OCI-LY3 (cell line): ENCODE data around the gene HCFC1.

Source experiments
- EZH2phosphoT487 ChIP-seq: fragments of 200-600 bp; shearing (Covaris generic); IDR thresholded peaks from 2 replicates; pipeline ENCODE4 v1.6.1; 2018; ENCODE audit warnings: antibody characterized with exemption, mixed run types, low read depth
- TF ChIP-seq, protein P1 (sequence below): fragments of 200-600, 300-600 bp; sonication (generic); IDR thresholded peaks from 2 replicates; pipeline ENCODE4 v1.5.1; 2014; ENCODE audit warnings: antibody characterized with exemption, low read length, low read depth

DNA sequence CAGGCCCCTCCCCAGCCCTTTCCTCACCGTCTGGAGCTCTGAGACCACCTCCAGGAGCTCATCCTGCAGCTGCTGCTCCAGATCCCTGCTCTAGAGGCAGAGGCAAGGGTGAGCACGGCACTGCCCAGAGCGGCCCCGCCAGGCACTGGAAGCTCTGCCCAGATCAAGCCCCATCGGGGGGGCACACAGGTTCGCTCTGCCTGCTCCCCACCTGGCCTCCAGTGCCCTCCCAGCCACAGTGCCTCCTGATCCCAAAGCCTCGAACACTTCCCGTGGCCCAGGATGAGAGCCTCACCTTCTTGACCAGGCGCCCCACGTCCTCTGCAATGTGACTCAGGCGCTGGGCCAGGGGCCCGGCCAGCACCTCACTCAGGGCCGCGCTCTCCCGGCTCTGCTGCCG, 50.5 kb downstream of the HCFC1 start:
- TF ChIP-seq, protein P1, sequence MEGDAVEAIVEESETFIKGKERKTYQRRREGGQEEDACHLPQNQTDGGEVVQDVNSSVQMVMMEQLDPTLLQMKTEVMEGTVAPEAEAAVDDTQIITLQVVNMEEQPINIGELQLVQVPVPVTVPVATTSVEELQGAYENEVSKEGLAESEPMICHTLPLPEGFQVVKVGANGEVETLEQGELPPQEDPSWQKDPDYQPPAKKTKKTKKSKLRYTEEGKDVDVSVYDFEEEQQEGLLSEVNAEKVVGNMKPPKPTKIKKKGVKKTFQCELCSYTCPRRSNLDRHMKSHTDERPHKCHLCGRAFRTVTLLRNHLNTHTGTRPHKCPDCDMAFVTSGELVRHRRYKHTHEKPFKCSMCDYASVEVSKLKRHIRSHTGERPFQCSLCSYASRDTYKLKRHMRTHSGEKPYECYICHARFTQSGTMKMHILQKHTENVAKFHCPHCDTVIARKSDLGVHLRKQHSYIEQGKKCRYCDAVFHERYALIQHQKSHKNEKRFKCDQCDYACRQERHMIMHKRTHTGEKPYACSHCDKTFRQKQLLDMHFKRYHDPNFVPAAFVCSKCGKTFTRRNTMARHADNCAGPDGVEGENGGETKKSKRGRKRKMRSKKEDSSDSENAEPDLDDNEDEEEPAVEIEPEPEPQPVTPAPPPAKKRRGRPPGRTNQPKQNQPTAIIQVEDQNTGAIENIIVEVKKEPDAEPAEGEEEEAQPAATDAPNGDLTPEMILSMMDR, result no peak
- no peak for TF ChIP-seq EZH2phosphoT487
